Endothelial cell of umbilical vein (primary cell): ENCODE measurements around the gene HNRNPH3. TPM values are rescaled to one million over a fixed set of nuclear protein-coding genes. Genes with fewer than 3 reads are reported as not detected.

ENCODE experiments used
- BruUV-seq: library from RNA; stranded (reverse); fragments of 400-500 nt; replicated peaks from 2 replicates; lab custom pipeline; 2021; lab: Mats Ljungman, UMichigan
- CTCF ChIA-PET: fragments of 300-600, 350-600 bp; sonication (Branson Sonifier 250); formaldehyde crosslinking; loops from one replicate; lab custom pipeline; 2021; ENCODE audit warnings: antibody characterized with exemption, inconsistent platforms; lab: Charles Lee
- POLR2A ChIA-PET: fragments of 300-600, 350-600 bp; sonication (Branson Sonifier 250); formaldehyde crosslinking; loops from one replicate; lab custom pipeline; 2021; ENCODE audit warnings: antibody characterized with exemption, inconsistent platforms; lab: Charles Lee
- DNase-seq: peaks from one replicate; pipeline ENCODE4 v3.0.0-alpha.2; 2011; ENCODE audit warnings: low read depth, low spot score
- FAIRE-seq: peaks from 2 replicates; lab custom pipeline; 2011; peaks lifted over from hg19 to GRCh38; lab: Jason Lieb, UNC
- H2AFZ ChIP-seq: 2 replicates; pipeline ENCODE4 v1.6.0; 2012; ENCODE audit warnings: low read depth, low read length, control low read depth, inconsistent platforms
- H3K27ac ChIP-seq: 2 replicates; pipeline ENCODE4 v1.5.1; 2011; ENCODE audit warnings: low read depth, mild to moderate bottlenecking, control low read depth, low read length, moderate library complexity; ENCODE audit not compliant: insufficient read depth
- H3K27me3 ChIP-seq, 2 experiments: 2 replicates each; pipeline versions ENCODE4 v1.6.0 to v1.6.1; 2011; ENCODE audit warnings: low read length in 2 of 2, mixed read lengths in 1 of 2; ENCODE audit not compliant: control insufficient read depth in 2 of 2, insufficient read depth in 2 of 2
- H3K36me3 ChIP-seq, 2 experiments: 2 replicates in 1 of 2; 3 replicates in 1 of 2; pipeline ENCODE4 v1.5.1; 2011; ENCODE audit warnings: low read length in 2 of 2, mild to moderate bottlenecking in 1 of 2, moderate library complexity in 1 of 2; ENCODE audit not compliant: control insufficient read depth in 2 of 2, insufficient read depth in 2 of 2; ENCODE audit errors: extremely low read depth in 1 of 2
- H3K4me1 ChIP-seq: 3 replicates; pipeline ENCODE4 v1.5.1; 2011; ENCODE audit warnings: mild to moderate bottlenecking, low read length; ENCODE audit not compliant: control insufficient read depth, insufficient read depth; ENCODE audit errors: extremely low read depth
- H3K4me2 ChIP-seq: 2 replicates; pipeline ENCODE4 v1.6.1; 2011; ENCODE audit warnings: low read length, control low read depth, mixed read lengths; ENCODE audit not compliant: insufficient read depth
- H3K4me3 ChIP-seq, 3 experiments: fragments of 200-600 bp in 1 of 3; sonication (generic), shearing (Covaris generic) in 1 of 3; replicated peaks in 1 of 3; 2 replicates each; pipeline ENCODE4 v1.5.1; 2011 to 2016; ENCODE audit warnings: control low read depth in 3 of 3, low read length in 3 of 3, mild to moderate bottlenecking in 2 of 3, inconsistent platforms in 1 of 3, low read depth in 1 of 3, moderate library complexity in 1 of 3; ENCODE audit not compliant: insufficient read depth in 1 of 3
- H3K79me2 ChIP-seq: 2 replicates; pipeline ENCODE4 v1.6.0; 2012; ENCODE audit warnings: low read length, inconsistent platforms; ENCODE audit not compliant: control insufficient read depth, insufficient read depth
- H3K9ac ChIP-seq: replicated peaks from 2 replicates; pipeline ENCODE3; 2011; ENCODE audit warnings: low read length, control low read depth; ENCODE audit not compliant: insufficient read depth; ENCODE audit errors: extremely low read depth
- H3K9me1 ChIP-seq: replicated peaks from 3 replicates; pipeline ENCODE4 v1.6.0; 2011; ENCODE audit warnings: mild to moderate bottlenecking, low read length; ENCODE audit not compliant: control insufficient read depth, insufficient read depth; ENCODE audit errors: extremely low read depth
- H3K9me3 ChIP-seq: replicated peaks from 2 replicates; pipeline ENCODE4 v1.5.1; 2012; ENCODE audit warnings: low read length, inconsistent platforms; ENCODE audit not compliant: control insufficient read depth, insufficient read depth
- H4K20me1 ChIP-seq: replicated peaks from 2 replicates; pipeline ENCODE3; 2011; ENCODE audit warnings: mild to moderate bottlenecking, low read length; ENCODE audit not compliant: control insufficient read depth, insufficient read depth; ENCODE audit errors: extremely low read depth
- EZH2 ChIP-seq: IDR thresholded peaks from 2 replicates; pipeline ENCODE4 v1.6.1; 2012; ENCODE audit warnings: borderline replicate concordance, low read depth, mild to moderate bottlenecking, moderate library complexity, low read length, inconsistent platforms; ENCODE audit not compliant: severe bottlenecking
- FOS ChIP-seq: IDR thresholded peaks from 2 replicates; pipeline ENCODE4 v1.6.1; 2011; ENCODE audit warnings: mild to moderate bottlenecking, low read length, moderate library complexity, borderline replicate concordance; ENCODE audit not compliant: insufficient read depth
- GATA2 ChIP-seq: IDR thresholded peaks from 2 replicates; pipeline ENCODE4 v1.7.0; 2011; ENCODE audit warnings: low read depth, mild to moderate bottlenecking, moderate library complexity, mixed read lengths, low read length; ENCODE audit not compliant: insufficient read length, insufficient read depth
- MYC ChIP-seq: IDR thresholded peaks from one replicate; pipeline ENCODE4 v1.6.1; 2011; ENCODE audit warnings: mild to moderate bottlenecking, low read depth, low read length
- POLR2A ChIP-seq: IDR thresholded peaks from 2 replicates; pipeline ENCODE4 v1.6.1; 2012; ENCODE audit warnings: low read depth, mild to moderate bottlenecking, control low read depth, low read length
- POLR2AphosphoS5 ChIP-seq: IDR thresholded peaks from 2 replicates; pipeline ENCODE4 v1.6.1; 2012; ENCODE audit warnings: low read depth, mild to moderate bottlenecking, control low read depth, low read length, moderate library complexity; ENCODE audit not compliant: insufficient read depth
- dilution Hi-C: fragments of 300-500 bp; cut with MboI; formaldehyde crosslinking; loops from one replicate; pipeline ENCODE4 v1.15.0; 2019; ENCODE audit warnings: low sequenced_read_pairs; ENCODE audit not compliant: extremely low pct_ligation_motif_present
- intact Hi-C: fragments of 100-400 bp; cut with micrococcal nuclease; formaldehyde crosslinking; loops from one replicate; pipeline ENCODE4 v1.10.0; 2022
- polyA plus RNA-seq, 4 experiments: library from polyadenylated mRNA; depleted of rRNA in 3 of 4; stranded (reverse) in 3 of 4; unstranded in 1 of 4; fragments of >200 nt; gene quantifications; 2 replicates each; pipeline versions ENCODE4 v1.2.1 to v1.2.3, GENCODE V29; 2011 to 2012; ENCODE audit warnings: missing spikeins in 1 of 4
- total RNA-seq: library from RNA; stranded (reverse); gene quantifications from 2 replicates; pipeline ENCODE4 v1.2.3, GENCODE V29; 2021
- TF ChIP-seq, protein P1 (sequence below), 2 donors: IDR thresholded peaks; 1 replicate in 1 of 2; 2 replicates in 1 of 2; pipeline ENCODE4 v1.5.1; 2011; ENCODE audit warnings: low read length in 2 of 2, mild to moderate bottlenecking in 2 of 2, moderate library complexity in 2 of 2, control low read depth in 1 of 2, inconsistent platforms in 1 of 2, low read depth in 1 of 2; ENCODE audit not compliant: insufficient read depth in 1 of 2; ENCODE audit errors: extremely low read depth in 1 of 2
- TF ChIP-seq, protein P2 (sequence below): IDR thresholded peaks from 2 replicates; pipeline ENCODE4 v1.6.1; 2011; ENCODE audit not compliant: insufficient read depth, insufficient read length

HNRNPH3 gene
- total and polyA plus RNA-seq, 2 donors (not counting 3 experiments of a cell fraction or from before 2014, with no cell fraction given), result 34.0 to 151 TPM

- Histone ChIP-seq H3K27ac (no peak overlapping the region), H3K9me3 (no peaks in the 10 kb centered on the region), H3K4me2 (no peak overlapping the region), H3K4me3 (no peak overlapping the region), H3K36me3 (peaks cover 6 to 7% of the 10 kb centered on the region in 2 experiments), H3K9me1 (no peaks in the 10 kb centered on the region), H3K79me2 (no peaks in the 10 kb centered on the region), H3K27me3 (no peaks in the 10 kb centered on the region), H2AFZ (no peak overlapping the region), H3K9ac (no peak overlapping the region), H3K4me1 (no peaks in the 10 kb centered on the region), H4K20me1 (no peaks in the 10 kb centered on the region)
- no peak for DNase-seq
- no TSS peak for BruUV-seq
- dilution Hi-C loops, result no loop called here
- ChIA-PET CTCF (interaction anchor here (1.1 to 4.0 kb wide), 3 partner anchors 12 to 36 kb away, joined by 3 to 32 read pairs (median 3); no protein-coding TSS in a partner anchor), POLR2A (interaction anchor here (0.7 kb wide), 1 partner anchor 19 kb away, joined by 3 read pairs; no protein-coding TSS in a partner anchor)
- intact Hi-C loops, result no loop called here
- TF ChIP-seq, protein P1, sequence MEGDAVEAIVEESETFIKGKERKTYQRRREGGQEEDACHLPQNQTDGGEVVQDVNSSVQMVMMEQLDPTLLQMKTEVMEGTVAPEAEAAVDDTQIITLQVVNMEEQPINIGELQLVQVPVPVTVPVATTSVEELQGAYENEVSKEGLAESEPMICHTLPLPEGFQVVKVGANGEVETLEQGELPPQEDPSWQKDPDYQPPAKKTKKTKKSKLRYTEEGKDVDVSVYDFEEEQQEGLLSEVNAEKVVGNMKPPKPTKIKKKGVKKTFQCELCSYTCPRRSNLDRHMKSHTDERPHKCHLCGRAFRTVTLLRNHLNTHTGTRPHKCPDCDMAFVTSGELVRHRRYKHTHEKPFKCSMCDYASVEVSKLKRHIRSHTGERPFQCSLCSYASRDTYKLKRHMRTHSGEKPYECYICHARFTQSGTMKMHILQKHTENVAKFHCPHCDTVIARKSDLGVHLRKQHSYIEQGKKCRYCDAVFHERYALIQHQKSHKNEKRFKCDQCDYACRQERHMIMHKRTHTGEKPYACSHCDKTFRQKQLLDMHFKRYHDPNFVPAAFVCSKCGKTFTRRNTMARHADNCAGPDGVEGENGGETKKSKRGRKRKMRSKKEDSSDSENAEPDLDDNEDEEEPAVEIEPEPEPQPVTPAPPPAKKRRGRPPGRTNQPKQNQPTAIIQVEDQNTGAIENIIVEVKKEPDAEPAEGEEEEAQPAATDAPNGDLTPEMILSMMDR (IDR thresholded peaks at IDR 0.05; ENCODE audit: extremely low read depth in 1 of 2, insufficient read depth in 1 of 2, low read depth in 1 of 2, low read length in 2 of 2), result no peak
- TF ChIP-seq FOS (no peak), POLR2A (no peak), POLR2AphosphoS5 (no peak), MYC (no peak), EZH2 (no peak), GATA2 (no peak)
- TF ChIP-seq, protein P2, sequence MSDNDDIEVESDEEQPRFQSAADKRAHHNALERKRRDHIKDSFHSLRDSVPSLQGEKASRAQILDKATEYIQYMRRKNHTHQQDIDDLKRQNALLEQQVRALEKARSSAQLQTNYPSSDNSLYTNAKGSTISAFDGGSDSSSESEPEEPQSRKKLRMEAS, result no peak
- no peak for FAIRE-seq
Observed at GRCh38 chr10:68362590-68362989, 30.7 kb downstream of the HNRNPH3 start.
